H1 (cell line): ENCODE data around the gene GUCY1A2. TPM values are rescaled to one million over a fixed set of nuclear protein-coding genes. Genes with fewer than 3 reads are reported as not detected.
"Not testable (repeated sequence)": the region's sequence is repeated elsewhere in the genome, so short reads cannot be mapped to it uniquely, and the experiment has no call there.

Experiments
- CTCF ChIA-PET: fragments of 300-600 bp; sonication (Branson Sonifier 250); formaldehyde crosslinking; loops from one replicate; lab custom pipeline; 2021; ENCODE audit not compliant: partially characterized antibody; lab: Charles Lee
- POLR2A ChIA-PET: fragments of 300-600 bp; sonication (Branson Sonifier 250); formaldehyde crosslinking; loops from one replicate; lab custom pipeline; 2021; ENCODE audit warnings: inconsistent platforms; ENCODE audit not compliant: partially characterized antibody; lab: Charles Lee
- DNase-seq, 2 experiments: peaks; one replicate each; pipeline versions ENCODE4 v3.0.0 to v3.0.0-alpha.2; 2010 to 2022; ENCODE audit warnings: low spot score in 2 of 2, low read depth in 1 of 2, mixed read lengths in 1 of 2
- FAIRE-seq: peaks from 2 replicates; lab custom pipeline; 2011; peaks lifted over from hg19 to GRCh38; lab: Jason Lieb, UNC
- H2AFZ ChIP-seq: 2 replicates; pipeline ENCODE4 v1.8.1; 2012; ENCODE audit warnings: low read length, inconsistent platforms
- H2AK5ac ChIP-seq: 2 replicates; pipeline ENCODE4 v1.6.1; 2013; ENCODE audit warnings: low read depth, low read length
- H2BK120ac ChIP-seq: replicated peaks from 2 replicates; pipeline ENCODE3; 2013; ENCODE audit warnings: low read depth, low read length, inconsistent platforms
- H2BK12ac ChIP-seq: 2 replicates; pipeline ENCODE4 v1.6.1; 2013; ENCODE audit warnings: low read depth, low read length
- H2BK15ac ChIP-seq: 2 replicates; pipeline ENCODE4 v1.6.1; 2013; ENCODE audit warnings: low read length
- H2BK20ac ChIP-seq: 2 replicates; pipeline ENCODE4 v1.6.1; 2013; ENCODE audit warnings: low read length
- H2BK5ac ChIP-seq: 2 replicates; pipeline ENCODE4 v1.6.1; 2013; ENCODE audit warnings: low read depth, low read length
- H3K14ac ChIP-seq: 2 replicates; pipeline ENCODE4 v1.6.1; 2013; ENCODE audit warnings: inconsistent platforms; ENCODE audit not compliant: insufficient read length
- H3K18ac ChIP-seq: 2 replicates; pipeline ENCODE4 v1.6.1; 2013; ENCODE audit warnings: low read length; ENCODE audit errors: extremely low read depth
- H3K23ac ChIP-seq: 2 replicates; pipeline ENCODE4 v1.6.1; 2013; ENCODE audit warnings: inconsistent platforms; ENCODE audit not compliant: insufficient read length
- H3K23me2 ChIP-seq: 2 replicates; pipeline ENCODE4 v1.6.1; 2013; ENCODE audit warnings: low read depth, low read length
- H3K27ac ChIP-seq: 2 replicates; pipeline ENCODE4 v1.6.1; 2011; ENCODE audit warnings: low read depth, low read length, inconsistent platforms
- H3K27me3 ChIP-seq, 4 experiments: replicated peaks in 1 of 4; 1 replicate in 1 of 4; 2 replicates in 3 of 4; pipeline versions ENCODE4 v1.6.1 to v1.8.1; 2011 to 2013; ENCODE audit warnings: low read length in 3 of 4, mild to moderate bottlenecking in 3 of 4, inconsistent platforms in 2 of 4, mixed read lengths in 2 of 4, moderate library complexity in 1 of 4; ENCODE audit not compliant: control insufficient read depth in 3 of 4, insufficient read depth in 3 of 4; ENCODE audit errors: extremely low read depth in 1 of 4
- H3K36me3 ChIP-seq, 4 experiments: 2 replicates each; pipeline versions ENCODE4 v1.6.1 to v1.8.1; 2011 to 2013; ENCODE audit warnings: mild to moderate bottlenecking in 4 of 4, low read length in 3 of 4, moderate library complexity in 2 of 4, control low read depth in 1 of 4, inconsistent platforms in 1 of 4; ENCODE audit not compliant: insufficient read depth in 4 of 4, control insufficient read depth in 2 of 4
- H3K4ac ChIP-seq: replicated peaks from 2 replicates; pipeline ENCODE3; 2013; ENCODE audit warnings: low read length, low read depth, mixed read lengths, inconsistent platforms; ENCODE audit not compliant: insufficient read length
- H3K4me1 ChIP-seq, 4 experiments: replicated peaks in 1 of 4; 1 replicate in 1 of 4; 2 replicates in 3 of 4; pipeline versions ENCODE4 v1.6.1 to v1.8.1; 2011 to 2013; ENCODE audit warnings: low read length in 3 of 4, inconsistent platforms in 2 of 4, mixed read lengths in 1 of 4; ENCODE audit not compliant: insufficient read depth in 4 of 4, control insufficient read depth in 3 of 4
- H3K4me2 ChIP-seq, 2 experiments: 2 replicates each; pipeline versions ENCODE4 v1.6.1 to v1.8.1; 2011 to 2013; ENCODE audit warnings: low read depth in 2 of 2, low read length in 2 of 2, control low read depth in 1 of 2, inconsistent platforms in 1 of 2, mild to moderate bottlenecking in 1 of 2; ENCODE audit not compliant: insufficient read depth in 1 of 2
- H3K4me3 ChIP-seq, 4 experiments: fragments of 200-600, 300-600 bp in 1 of 4; sonication (generic), shearing (Covaris generic), sonication (Bioruptor Twin) in 1 of 4; 2 replicates each; pipeline versions ENCODE4 v1.5.1 to v1.8.1; 2011 to 2016; ENCODE audit warnings: low read length in 4 of 4, low read depth in 3 of 4, control low read depth in 2 of 4, inconsistent platforms in 2 of 4, mild to moderate bottlenecking in 2 of 4, mixed read lengths in 1 of 4, moderate library complexity in 1 of 4; ENCODE audit not compliant: insufficient read depth in 2 of 4; ENCODE audit errors: extremely low read depth in 1 of 4
- H3K56ac ChIP-seq: replicated peaks from 2 replicates; pipeline ENCODE3; 2013; ENCODE audit warnings: low read depth, mild to moderate bottlenecking, mixed read lengths, low read length, inconsistent platforms; ENCODE audit not compliant: insufficient read length
- H3K79me1 ChIP-seq: 2 replicates; pipeline ENCODE4 v1.6.1; 2013; ENCODE audit warnings: low read depth, low read length, control low read depth
- H3K79me2 ChIP-seq, 2 experiments: 2 replicates each; pipeline versions ENCODE4 v1.6.1 to v1.8.1; 2012 to 2013; ENCODE audit warnings: low read length in 2 of 2, mild to moderate bottlenecking in 2 of 2, inconsistent platforms in 1 of 2; ENCODE audit not compliant: insufficient read depth in 2 of 2, control insufficient read depth in 1 of 2
- H3K9ac ChIP-seq, 4 experiments: replicated peaks in 1 of 4; 1 replicate in 1 of 4; 2 replicates in 3 of 4; pipeline versions ENCODE4 v1.6.1 to v1.8.1; 2011 to 2013; ENCODE audit warnings: low read depth in 3 of 4, low read length in 3 of 4, control low read depth in 2 of 4, mild to moderate bottlenecking in 2 of 4, moderate library complexity in 2 of 4, inconsistent platforms in 1 of 4; ENCODE audit errors: extremely low read depth in 1 of 4
- H3K9me3 ChIP-seq, 2 experiments: 2 replicates each; pipeline versions ENCODE4 v1.6.1 to v1.8.1; 2012 to 2013; ENCODE audit warnings: mild to moderate bottlenecking in 2 of 2, moderate library complexity in 2 of 2, control low read depth in 1 of 2, inconsistent platforms in 1 of 2, low read depth in 1 of 2, low read length in 1 of 2, mixed read lengths in 1 of 2; ENCODE audit not compliant: insufficient read depth in 2 of 2
- H4K20me1 ChIP-seq, 2 experiments: replicated peaks in 1 of 2; 2 replicates each; pipeline versions ENCODE3 to v1.8.1; 2011 to 2013; ENCODE audit warnings: inconsistent platforms in 2 of 2, low read length in 2 of 2, mild to moderate bottlenecking in 1 of 2; ENCODE audit not compliant: insufficient read depth in 2 of 2, control insufficient read depth in 1 of 2
- H4K5ac ChIP-seq: 2 replicates; pipeline ENCODE4 v1.6.1; 2013; ENCODE audit warnings: low read length, low read depth, mixed read lengths, inconsistent platforms; ENCODE audit not compliant: insufficient read length
- H4K8ac ChIP-seq: 2 replicates; pipeline ENCODE4 v1.8.0; 2013; ENCODE audit warnings: mild to moderate bottlenecking, moderate library complexity, low read length, inconsistent platforms; ENCODE audit not compliant: insufficient read depth; ENCODE audit errors: extremely low read depth
- H4K91ac ChIP-seq: replicated peaks from 2 replicates; pipeline ENCODE3; 2013; ENCODE audit warnings: low read length, mixed read lengths, inconsistent platforms; ENCODE audit not compliant: insufficient read length
- KDM1A ChIP-seq: fragments of 200-600, 300-600 bp; sonication (generic); IDR thresholded peaks from 2 replicates; pipeline ENCODE4 v1.7.1; 2016; ENCODE audit warnings: mild to moderate bottlenecking, low read length, borderline replicate concordance
- WGBS, 2 experiments: shearing (Covaris generic) in 1 of 2; methylation state at CpG; one replicate each; pipeline versions ENCODE4 v1.1.6 to v1.1.7; 2013 to 2015; ENCODE audit warnings: low lambda C conversion rate in 2 of 2, mixed read lengths in 2 of 2, inconsistent platforms in 1 of 2, low coverage in 1 of 2, missing lambda C conversion rate in 1 of 2; ENCODE audit not compliant: insufficient replicate concordance in 2 of 2, insufficient coverage in 1 of 2, insufficient read length in 1 of 2; ENCODE audit errors: extremely low coverage in 1 of 2, missing lambda C conversion rate in 1 of 2; 5-methylcytosine and 5-hydroxymethylcytosine counted together
- polyA plus RNA-seq, 7 experiments: library from polyadenylated mRNA; depleted of rRNA in 3 of 7; stranded (reverse) in 5 of 7; unstranded in 2 of 7; fragments of >200 nt in 5 of 7; fragments of 200-250 nt in 2 of 7; gene quantifications; 1 replicate in 5 of 7; 2 replicates in 1 of 7; 4 replicates in 1 of 7; pipeline versions ENCODE4 v1.2.1 to v1.2.3, GENCODE V29; 2011 to 2013; ENCODE audit warnings: missing spikeins in 2 of 7, mixed read lengths in 2 of 7
- total RNA-seq: library from RNA; stranded (reverse); fragmentation: NEBNext Ultra II Directional; extraction: Animal tissue kit (Norgen Biotek cat#: 25700); gene quantifications from 2 replicates; pipeline ENCODE4 v1.2.1, GENCODE V29; 2021

Gene GUCY1A2
- total and polyA plus RNA-seq, 2 of the 8 experiments (the other 6 are each of a cell fraction or from before 2014, with no cell fraction given) = 0.11 to 1.9 TPM

- not testable (repeated sequence) for H3K9me3 ChIP-seq, FAIRE-seq
- TF ChIP-seq KDM1A = 0 out of 2 replicates have a peak, but pooled peaks have one; percentile 13
These were observed 241.0 kb downstream of the GUCY1A2 start for GRCh38 chr11:106777302-106777701.

More at GRCh38 chr11:106777302-106777701, 241.0 kb downstream of the GUCY1A2 start:
- H3K14ac ChIP-seq, H3K4me2 ChIP-seq, H3K4ac ChIP-seq, H4K5ac ChIP-seq, H2AFZ ChIP-seq, H4K20me1 ChIP-seq, H2AK5ac ChIP-seq, CTCF ChIA-PET, H3K27me3 ChIP-seq, DNase-seq, H2BK12ac ChIP-seq, H4K8ac ChIP-seq, H3K27ac ChIP-seq, H4K91ac ChIP-seq, H3K23me2 ChIP-seq, POLR2A ChIA-PET, H2BK20ac ChIP-seq, H2BK15ac ChIP-seq, H3K18ac ChIP-seq, H2BK120ac ChIP-seq, H3K79me1 ChIP-seq, H3K56ac ChIP-seq, H3K4me3 ChIP-seq, H3K23ac ChIP-seq, H3K9ac ChIP-seq, H3K79me2 ChIP-seq, H3K36me3 ChIP-seq, H3K4me1 ChIP-seq, H2BK5ac ChIP-seq: not testable (repeated sequence)
- WGBS, 2 experiments = 94% methylated on average over 6 of the region's 8 CpGs; no CpG with 5 or more reads in 1 of the 2 experiments
